Measurements from ENCODE around the gene SART1. TPM values are rescaled to one million over a fixed set of nuclear protein-coding genes. Genes with fewer than 3 reads are reported as not detected.
A peak's percentile ranks its signal among the peaks of the same experiment; 100 is the strongest.

The SART1 gene
- total and polyA plus RNA-seq, 4 donors = 13.6 to 24.3 (median 15.1) TPM

DNA sequence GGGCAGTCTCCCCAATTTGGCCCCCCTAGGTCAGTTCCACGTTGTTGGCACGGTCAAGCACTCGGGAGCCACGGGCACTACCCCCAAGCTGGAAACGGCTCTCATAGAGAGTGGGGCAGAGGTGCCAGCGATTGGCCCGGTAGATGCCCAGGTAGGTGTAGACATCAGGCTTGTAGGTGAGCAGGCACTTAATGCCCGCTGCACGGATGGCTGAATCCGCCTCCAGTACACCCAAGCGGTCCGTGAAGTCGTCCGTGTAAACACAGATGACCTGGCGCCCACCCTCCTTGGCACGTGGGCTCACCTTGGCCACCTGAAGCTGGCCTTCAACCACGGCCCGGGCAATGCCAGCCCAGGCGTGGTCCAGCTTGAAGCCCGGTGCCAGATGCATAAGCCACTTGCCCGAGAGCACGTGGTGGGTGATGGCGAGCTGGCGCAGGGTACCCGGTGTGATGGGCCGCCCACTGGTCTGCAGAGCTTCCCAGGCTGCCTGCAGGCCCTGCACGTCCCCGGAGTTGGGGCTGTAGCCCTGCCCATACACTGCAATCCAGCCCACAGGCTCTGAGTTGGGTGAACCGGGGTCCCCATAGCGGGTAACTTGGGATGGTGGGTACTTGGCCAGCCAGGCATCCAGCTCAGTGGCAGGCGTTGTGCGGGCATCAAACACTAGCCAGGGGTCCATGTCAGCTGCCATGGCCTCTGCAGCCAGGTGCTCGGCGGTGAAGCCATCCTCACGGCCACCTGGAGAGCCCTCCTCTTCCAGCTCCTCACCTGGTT lies 43.9 kb upstream of the SART1 start:
- Histone ChIP-seq H3K27me3 (ENCODE audit: control insufficient read depth in 4 of 4, insufficient read depth in 4 of 4, low read length in 3 of 4) (no peaks in the 10 kb centered on the region), H3K4me1 (ENCODE audit: control insufficient read depth in 4 of 4, insufficient read depth in 4 of 4, low read length in 3 of 4) (peaks cover 7 to 31% (median 21%) of the 10 kb centered on the region in 4 donors), H3K9me3 (ENCODE audit: control insufficient read depth in 4 of 4, low read length in 3 of 4) (no peaks in the 10 kb centered on the region), H3K9ac (ENCODE audit: low read depth in 1 of 2, low read length in 2 of 2) (peak overlapping the region in 1 of 2 donors; percentile 93), H3K4me3 (ENCODE audit: low read depth in 1 of 3, low read length in 3 of 3) (peak overlapping the region; percentile 77 to 93 (median 85)), H3K36me3 (ENCODE audit: control insufficient read depth in 4 of 4, insufficient read depth in 3 of 4, low read depth in 1 of 4, low read length in 3 of 4) (peaks cover 0 to 4% (median 1%) of the 10 kb centered on the region in 4 donors), H3K27ac (ENCODE audit: low read depth in 1 of 2, low read length in 2 of 2) (no peak overlapping the region)
- no peak for DNase-seq (ENCODE audit: low spot score)
- WGBS = 90% methylated on average over 35 of the region's 35 CpGs
- TF ChIP-seq, protein P1, sequence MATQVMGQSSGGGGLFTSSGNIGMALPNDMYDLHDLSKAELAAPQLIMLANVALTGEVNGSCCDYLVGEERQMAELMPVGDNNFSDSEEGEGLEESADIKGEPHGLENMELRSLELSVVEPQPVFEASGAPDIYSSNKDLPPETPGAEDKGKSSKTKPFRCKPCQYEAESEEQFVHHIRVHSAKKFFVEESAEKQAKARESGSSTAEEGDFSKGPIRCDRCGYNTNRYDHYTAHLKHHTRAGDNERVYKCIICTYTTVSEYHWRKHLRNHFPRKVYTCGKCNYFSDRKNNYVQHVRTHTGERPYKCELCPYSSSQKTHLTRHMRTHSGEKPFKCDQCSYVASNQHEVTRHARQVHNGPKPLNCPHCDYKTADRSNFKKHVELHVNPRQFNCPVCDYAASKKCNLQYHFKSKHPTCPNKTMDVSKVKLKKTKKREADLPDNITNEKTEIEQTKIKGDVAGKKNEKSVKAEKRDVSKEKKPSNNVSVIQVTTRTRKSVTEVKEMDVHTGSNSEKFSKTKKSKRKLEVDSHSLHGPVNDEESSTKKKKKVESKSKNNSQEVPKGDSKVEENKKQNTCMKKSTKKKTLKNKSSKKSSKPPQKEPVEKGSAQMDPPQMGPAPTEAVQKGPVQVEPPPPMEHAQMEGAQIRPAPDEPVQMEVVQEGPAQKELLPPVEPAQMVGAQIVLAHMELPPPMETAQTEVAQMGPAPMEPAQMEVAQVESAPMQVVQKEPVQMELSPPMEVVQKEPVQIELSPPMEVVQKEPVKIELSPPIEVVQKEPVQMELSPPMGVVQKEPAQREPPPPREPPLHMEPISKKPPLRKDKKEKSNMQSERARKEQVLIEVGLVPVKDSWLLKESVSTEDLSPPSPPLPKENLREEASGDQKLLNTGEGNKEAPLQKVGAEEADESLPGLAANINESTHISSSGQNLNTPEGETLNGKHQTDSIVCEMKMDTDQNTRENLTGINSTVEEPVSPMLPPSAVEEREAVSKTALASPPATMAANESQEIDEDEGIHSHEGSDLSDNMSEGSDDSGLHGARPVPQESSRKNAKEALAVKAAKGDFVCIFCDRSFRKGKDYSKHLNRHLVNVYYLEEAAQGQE (IDR thresholded peaks at IDR 0.05) = no peak

DNA sequence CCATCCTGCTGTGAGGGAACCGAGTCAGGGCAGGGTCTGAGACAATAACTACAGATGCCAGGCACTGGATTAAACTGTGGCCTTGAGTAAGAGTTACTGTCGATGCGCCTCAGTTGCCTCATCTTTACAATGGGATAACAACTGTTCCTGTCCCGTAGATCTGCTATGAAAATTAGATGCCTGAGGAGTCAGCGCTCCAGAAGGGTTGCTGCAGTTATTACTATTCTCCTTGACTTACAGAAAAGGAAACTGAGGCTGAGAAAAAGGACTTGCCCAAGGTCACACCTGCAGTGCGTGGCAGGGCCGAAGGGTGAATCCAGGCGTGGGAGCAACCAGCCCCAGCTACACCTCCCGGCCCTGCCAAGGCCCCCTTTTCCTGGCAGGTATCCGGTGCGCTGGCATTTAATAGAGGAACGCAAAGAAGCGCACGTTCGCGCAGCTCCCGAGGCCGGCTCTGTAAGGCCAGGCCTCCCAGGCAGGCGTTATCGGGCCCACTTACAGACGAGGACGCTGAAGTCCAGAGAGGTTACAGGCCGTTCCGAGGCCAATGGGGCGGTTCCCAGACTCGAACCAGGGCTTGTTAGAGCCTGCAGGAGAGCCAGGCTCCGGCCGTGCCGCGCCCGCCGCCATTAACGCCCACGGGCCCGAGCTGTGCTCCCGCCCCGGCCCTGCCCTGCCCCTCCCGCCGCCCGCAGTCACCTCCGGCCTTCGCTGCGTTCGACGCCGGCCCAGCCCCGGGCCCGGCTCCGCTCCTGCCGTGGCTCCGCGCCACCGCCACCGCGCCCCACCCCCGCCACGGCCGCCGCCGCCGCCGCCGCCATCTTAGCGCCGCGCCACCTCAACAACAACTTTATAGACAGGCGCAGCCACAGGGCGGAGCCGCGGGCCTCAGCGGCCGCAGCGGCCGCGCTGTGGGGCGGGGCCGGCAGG lies 43.1 kb upstream of the SART1 start, which contains the start of gene C11orf68:
C11orf68 (minus strand) TSS at position 852 of the 930 bp plus-strand sequence; CDS start at position 821, 31 bp downstream.
- peak within 1 kb of the TSS; percentile 68 to 82 for H3K27ac ChIP-seq (ENCODE audit: low read depth in 1 of 2, low read length in 2 of 2)
- H3K27me3 ChIP-seq (ENCODE audit: control insufficient read depth in 4 of 4, insufficient read depth in 4 of 4, low read length in 3 of 4) = no peaks in the 10 kb centered on the region
- peak within 1 kb of the TSS; percentile 33 to 93 for H3K9ac ChIP-seq (ENCODE audit: low read depth in 1 of 2, low read length in 2 of 2)
- DNase-seq (ENCODE audit: low spot score) = no peak
- peak; percentile 81 for TF ChIP-seq YY1 (IDR thresholded peaks at IDR 0.05)
- TF ChIP-seq, protein P2, sequence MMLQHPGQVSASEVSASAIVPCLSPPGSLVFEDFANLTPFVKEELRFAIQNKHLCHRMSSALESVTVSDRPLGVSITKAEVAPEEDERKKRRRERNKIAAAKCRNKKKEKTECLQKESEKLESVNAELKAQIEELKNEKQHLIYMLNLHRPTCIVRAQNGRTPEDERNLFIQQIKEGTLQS (IDR thresholded peaks at IDR 0.05) = no peak
- TF ChIP-seq JUND (IDR thresholded peaks at IDR 0.05) = no peak
- TF ChIP-seq NR2F2 (IDR thresholded peaks at IDR 0.05) = no peak
- H3K36me3 ChIP-seq (ENCODE audit: control insufficient read depth in 4 of 4, insufficient read depth in 3 of 4, low read depth in 1 of 4, low read length in 3 of 4) = peaks cover 0 to 9% (median 4%) of the 10 kb centered on the region in 4 donors
- no peaks in the 10 kb centered on the region for H3K9me3 ChIP-seq (ENCODE audit: control insufficient read depth in 4 of 4, low read length in 3 of 4)
- H3K4me1 ChIP-seq (ENCODE audit: control insufficient read depth in 4 of 4, insufficient read depth in 4 of 4, low read length in 3 of 4) = peaks cover 7 to 31% (median 21%) of the 10 kb centered on the region in 4 donors
- 4% methylated on average over 77 of the region's 77 CpGs for WGBS
- peak within 1 kb of the TSS; percentile 85 to 93 (median 86) for H3K4me3 ChIP-seq (ENCODE audit: low read depth in 1 of 3, low read length in 3 of 3)

DNA sequence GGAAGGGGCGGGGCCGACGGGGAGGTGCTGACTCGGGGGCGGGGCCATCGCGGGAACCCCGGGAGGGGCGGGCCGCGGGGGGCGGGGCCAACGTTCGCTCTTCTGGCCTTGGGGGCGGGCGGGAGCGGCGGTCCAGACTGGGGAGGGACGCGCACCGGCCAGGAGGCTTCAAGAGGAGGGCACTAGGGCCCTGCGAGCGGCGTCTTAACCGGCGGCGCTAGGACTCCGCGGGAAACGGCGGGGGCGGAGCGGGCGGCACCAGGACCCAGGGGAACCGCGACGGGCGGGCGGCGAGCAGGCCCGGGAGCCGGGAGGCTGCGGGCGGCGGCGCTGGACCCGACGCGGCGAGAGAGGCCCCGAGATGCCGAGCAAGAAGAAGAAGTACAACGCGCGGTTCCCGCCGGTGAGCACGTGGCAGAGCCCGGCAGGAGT lies 42.4 kb upstream of the SART1 start, which contains the start of gene DRAP1:
DRAP1 (plus strand) TSS at position 286 of the 432 bp plus-strand sequence; CDS start at position 362, 76 bp downstream.
- Histone ChIP-seq H3K4me1 (ENCODE audit: control insufficient read depth in 4 of 4, insufficient read depth in 4 of 4, low read length in 3 of 4) (peaks cover 7 to 31% (median 21%) of the 10 kb centered on the region in 4 donors), H3K9ac (ENCODE audit: low read depth in 1 of 2, low read length in 2 of 2) (peak within 1 kb of the TSS; percentile 33 to 93), H3K27me3 (ENCODE audit: control insufficient read depth in 4 of 4, insufficient read depth in 4 of 4, low read length in 3 of 4) (no peaks in the 10 kb centered on the region), H3K4me3 (ENCODE audit: low read depth in 1 of 3, low read length in 3 of 3) (peak within 1 kb of the TSS; percentile 85 to 93 (median 86)), H3K27ac (ENCODE audit: low read depth in 1 of 2, low read length in 2 of 2) (peak within 1 kb of the TSS; percentile 68 to 82), H3K36me3 (ENCODE audit: control insufficient read depth in 4 of 4, insufficient read depth in 3 of 4, low read depth in 1 of 4, low read length in 3 of 4) (peaks cover 0 to 9% (median 4%) of the 10 kb centered on the region in 4 donors), H3K9me3 (ENCODE audit: control insufficient read depth in 4 of 4, low read length in 3 of 4) (no peaks in the 10 kb centered on the region)
- peak; percentile 100 for DNase-seq (ENCODE audit: low spot score)
- 1% methylated on average over 59 of the region's 59 CpGs for WGBS
- TF ChIP-seq, protein P2 (IDR thresholded peaks at IDR 0.05) = no peak
- TF ChIP-seq FOXA1 (IDR thresholded peaks at IDR 0.05) = peak; percentile 27
- TF ChIP-seq, protein P3, sequence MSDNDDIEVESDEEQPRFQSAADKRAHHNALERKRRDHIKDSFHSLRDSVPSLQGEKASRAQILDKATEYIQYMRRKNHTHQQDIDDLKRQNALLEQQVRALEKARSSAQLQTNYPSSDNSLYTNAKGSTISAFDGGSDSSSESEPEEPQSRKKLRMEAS (IDR thresholded peaks at IDR 0.05) = no peak
- TF ChIP-seq RXRA (IDR thresholded peaks at IDR 0.05) = peak in 1 of 2 donors; percentile 16
- TF ChIP-seq RAD21 (IDR thresholded peaks at IDR 0.05) = peak in 1 of 2 donors; percentile 61
- TF ChIP-seq, protein P4, sequence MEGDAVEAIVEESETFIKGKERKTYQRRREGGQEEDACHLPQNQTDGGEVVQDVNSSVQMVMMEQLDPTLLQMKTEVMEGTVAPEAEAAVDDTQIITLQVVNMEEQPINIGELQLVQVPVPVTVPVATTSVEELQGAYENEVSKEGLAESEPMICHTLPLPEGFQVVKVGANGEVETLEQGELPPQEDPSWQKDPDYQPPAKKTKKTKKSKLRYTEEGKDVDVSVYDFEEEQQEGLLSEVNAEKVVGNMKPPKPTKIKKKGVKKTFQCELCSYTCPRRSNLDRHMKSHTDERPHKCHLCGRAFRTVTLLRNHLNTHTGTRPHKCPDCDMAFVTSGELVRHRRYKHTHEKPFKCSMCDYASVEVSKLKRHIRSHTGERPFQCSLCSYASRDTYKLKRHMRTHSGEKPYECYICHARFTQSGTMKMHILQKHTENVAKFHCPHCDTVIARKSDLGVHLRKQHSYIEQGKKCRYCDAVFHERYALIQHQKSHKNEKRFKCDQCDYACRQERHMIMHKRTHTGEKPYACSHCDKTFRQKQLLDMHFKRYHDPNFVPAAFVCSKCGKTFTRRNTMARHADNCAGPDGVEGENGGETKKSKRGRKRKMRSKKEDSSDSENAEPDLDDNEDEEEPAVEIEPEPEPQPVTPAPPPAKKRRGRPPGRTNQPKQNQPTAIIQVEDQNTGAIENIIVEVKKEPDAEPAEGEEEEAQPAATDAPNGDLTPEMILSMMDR (IDR thresholded peaks at IDR 0.05; ENCODE audit: low read depth, low read length, missing input control) = no peak
- TF ChIP-seq JUND (IDR thresholded peaks at IDR 0.05) = no peak
- no peak for TF ChIP-seq YY1 (IDR thresholded peaks at IDR 0.05)
- TF ChIP-seq, protein P5, sequence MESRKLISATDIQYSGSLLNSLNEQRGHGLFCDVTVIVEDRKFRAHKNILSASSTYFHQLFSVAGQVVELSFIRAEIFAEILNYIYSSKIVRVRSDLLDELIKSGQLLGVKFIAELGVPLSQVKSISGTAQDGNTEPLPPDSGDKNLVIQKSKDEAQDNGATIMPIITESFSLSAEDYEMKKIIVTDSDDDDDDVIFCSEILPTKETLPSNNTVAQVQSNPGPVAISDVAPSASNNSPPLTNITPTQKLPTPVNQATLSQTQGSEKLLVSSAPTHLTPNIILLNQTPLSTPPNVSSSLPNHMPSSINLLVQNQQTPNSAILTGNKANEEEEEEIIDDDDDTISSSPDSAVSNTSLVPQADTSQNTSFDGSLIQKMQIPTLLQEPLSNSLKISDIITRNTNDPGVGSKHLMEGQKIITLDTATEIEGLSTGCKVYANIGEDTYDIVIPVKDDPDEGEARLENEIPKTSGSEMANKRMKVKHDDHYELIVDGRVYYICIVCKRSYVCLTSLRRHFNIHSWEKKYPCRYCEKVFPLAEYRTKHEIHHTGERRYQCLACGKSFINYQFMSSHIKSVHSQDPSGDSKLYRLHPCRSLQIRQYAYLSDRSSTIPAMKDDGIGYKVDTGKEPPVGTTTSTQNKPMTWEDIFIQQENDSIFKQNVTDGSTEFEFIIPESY (IDR thresholded peaks at IDR 0.05) = no peak
- TF ChIP-seq HNF4A (conservative IDR thresholded peaks at IDR 0.05) = peak; percentile 36 to 51
- TF ChIP-seq SP1 (IDR thresholded peaks at IDR 0.05) = peak; percentile 82
- TF ChIP-seq EGR1 (IDR thresholded peaks at IDR 0.05; ENCODE audit: low read depth in 2 of 2) = peak; percentile 86 to 96
- no peak for TF ChIP-seq NR2F2 (IDR thresholded peaks at IDR 0.05)
